ENCODE results near the gene EVA1A.

Gene EVA1A

DNA sequence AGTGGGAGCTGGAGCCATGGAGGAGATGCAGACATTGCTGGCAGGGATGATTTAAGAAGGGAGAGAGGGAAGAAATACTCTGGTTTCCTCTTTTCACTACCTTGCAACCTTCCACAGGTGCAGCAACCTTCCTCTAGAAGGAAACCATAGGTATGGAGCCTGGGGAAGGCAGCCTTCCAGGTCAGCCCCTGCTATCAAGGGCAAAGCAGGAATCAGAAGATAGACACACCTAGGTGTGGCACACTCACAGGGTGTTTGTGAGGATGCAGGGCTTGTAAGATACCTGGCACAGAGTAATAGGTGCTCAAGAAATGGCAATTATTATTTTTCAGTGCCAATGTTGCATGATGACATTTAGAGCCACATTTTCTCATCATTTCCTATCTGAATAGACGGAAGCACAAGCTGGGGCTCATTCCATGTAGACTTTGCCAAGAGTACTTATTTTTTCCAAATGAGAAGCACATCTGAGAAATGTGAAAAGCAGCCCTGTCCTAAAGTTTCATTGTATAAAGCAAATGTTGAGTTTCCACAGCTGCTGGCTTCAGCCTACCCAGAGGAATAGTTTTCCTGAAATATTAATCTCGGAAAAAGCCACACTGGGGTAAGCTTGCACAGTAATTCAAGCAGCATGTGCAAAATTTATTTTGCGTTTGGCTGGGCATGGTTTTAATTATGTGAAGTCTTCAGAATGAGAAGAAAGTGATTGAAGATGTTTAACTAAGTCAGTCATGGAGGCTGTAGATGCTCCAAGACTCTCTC lies 20.6 kb downstream of the EVA1A start:
- Histone ChIP-seq H3K27me3 (ENCODE audit: insufficient read depth, low read length, poor library complexity) (no peaks in the 10 kb centered on the region), H2AFZ (ENCODE audit: low read depth, low read length) (no peak overlapping the region)
- TF ChIP-seq EZH2 (IDR thresholded peaks at IDR 0.05; ENCODE audit: borderline replicate concordance, low read depth, low read length, severe bottlenecking) (no peak), CTCF (IDR thresholded peaks at IDR 0.05; ENCODE audit: borderline replicate concordance, extremely low read depth, low read length, poor library complexity, severe bottlenecking) (no peak)

DNA sequence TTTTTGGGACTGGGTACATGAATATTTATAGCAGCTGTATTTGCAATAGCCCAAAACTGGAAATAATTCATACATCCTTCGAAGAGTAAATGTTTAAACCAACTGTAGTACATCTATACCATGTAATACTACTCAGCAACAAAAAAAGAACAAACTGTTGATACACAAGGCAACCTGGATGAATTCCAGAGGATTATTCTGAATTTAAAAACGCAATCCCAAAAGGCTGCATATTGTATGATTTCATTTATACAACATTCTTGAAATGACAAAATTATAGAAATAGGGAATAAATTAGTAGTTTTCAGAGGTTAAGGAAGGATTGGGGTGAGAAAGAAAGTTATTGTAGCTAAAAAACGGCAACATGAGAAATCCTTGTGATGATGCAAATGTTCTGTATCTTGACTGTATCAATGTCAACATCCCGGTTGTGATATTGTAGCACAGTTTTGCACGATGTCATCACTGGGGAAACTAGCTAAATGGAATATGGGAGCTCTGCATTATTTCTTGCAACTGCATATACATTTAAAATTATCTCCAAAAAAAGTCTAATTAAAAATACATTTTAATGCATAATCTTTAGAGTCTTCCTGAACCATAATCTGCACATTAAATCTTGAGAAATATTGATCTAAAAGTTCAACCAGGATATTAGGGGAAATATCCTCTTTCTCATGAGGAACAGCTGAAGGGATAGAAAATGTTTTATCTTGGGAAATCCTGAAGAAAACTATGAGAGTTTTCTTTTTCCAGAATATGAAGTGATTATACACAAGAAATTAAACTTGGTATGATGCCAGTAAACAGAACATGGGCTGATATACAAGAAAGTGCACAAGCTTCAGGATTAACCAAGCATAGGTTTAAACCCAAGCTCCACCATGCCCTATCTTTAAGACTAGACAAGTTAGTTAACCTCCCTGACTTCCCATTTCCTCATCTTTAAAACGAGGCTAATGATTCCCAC lies 21.9 kb downstream of the EVA1A start:
- H3K79me2 ChIP-seq (ENCODE audit: insufficient read depth, low read length) = peaks cover 96% of the 10 kb centered on the region
- no peak overlapping the region for H3K4me2 ChIP-seq (ENCODE audit: insufficient read depth, low read length)
- TF ChIP-seq CTCF (IDR thresholded peaks at IDR 0.05; ENCODE audit: borderline replicate concordance, extremely low read depth, low read length, poor library complexity, severe bottlenecking) (no peak), EZH2 (IDR thresholded peaks at IDR 0.05; ENCODE audit: borderline replicate concordance, low read depth, low read length, severe bottlenecking) (no peak)
- H3K4me1 ChIP-seq (ENCODE audit: insufficient read depth, low read length) = peaks cover 11% of the 10 kb centered on the region; the same call in 1 of the 2 replicates
- no peak overlapping the region for H3K4me3 ChIP-seq (ENCODE audit: low read depth in 1 of 2, low read length in 2 of 2)
- ATAC-seq (ENCODE audit: insufficient read depth, low read depth) = no peak
- H4K20me1 ChIP-seq (ENCODE audit: insufficient read depth, low read length) = no peaks in the 10 kb centered on the region
- no peaks in the 10 kb centered on the region for H3K27me3 ChIP-seq (ENCODE audit: insufficient read depth, low read length, poor library complexity)
- no peak for DNase-seq
- no peak overlapping the region for H3K9ac ChIP-seq (ENCODE audit: low read depth, low read length)
- H2AFZ ChIP-seq (ENCODE audit: low read depth, low read length) = no peak overlapping the region
- peaks cover 38% of the 10 kb centered on the region for H3K36me3 ChIP-seq (ENCODE audit: insufficient read depth, low read length)
- H3K27ac ChIP-seq (ENCODE audit: low read length) = no peak overlapping the region
- peaks cover 9% of the 10 kb centered on the region for H3K9me3 ChIP-seq (ENCODE audit: insufficient read depth, low read length, severe bottlenecking)

More for the DNA sequence above, 20.6 kb downstream of the EVA1A start:
- no peak for ATAC-seq (ENCODE audit: insufficient read depth, low read depth)
- H3K79me2 ChIP-seq (ENCODE audit: insufficient read depth, low read length) = peaks cover 97% of the 10 kb centered on the region
- peaks cover 9% of the 10 kb centered on the region for H3K9me3 ChIP-seq (ENCODE audit: insufficient read depth, low read length, severe bottlenecking)
- no peak for DNase-seq
- H3K27ac ChIP-seq (ENCODE audit: low read length) = no peak overlapping the region
- no peak overlapping the region for H3K4me3 ChIP-seq (ENCODE audit: low read depth in 1 of 2, low read length in 2 of 2)
- peaks cover 7% of the 10 kb centered on the region; the same call in 1 of the 2 replicates for H3K4me1 ChIP-seq (ENCODE audit: insufficient read depth, low read length)
- no peak overlapping the region for H3K9ac ChIP-seq (ENCODE audit: low read depth, low read length)
- H4K20me1 ChIP-seq (ENCODE audit: insufficient read depth, low read length) = no peaks in the 10 kb centered on the region
- H3K4me2 ChIP-seq (ENCODE audit: insufficient read depth, low read length) = no peak overlapping the region
- H3K36me3 ChIP-seq (ENCODE audit: insufficient read depth, low read length) = peaks cover 43% of the 10 kb centered on the region

- no peak for TF ChIP-seq CTCF (IDR thresholded peaks at IDR 0.05; ENCODE audit: borderline replicate concordance, extremely low read depth, low read length, poor library complexity, severe bottlenecking)
- TF ChIP-seq EZH2 (IDR thresholded peaks at IDR 0.05; ENCODE audit: borderline replicate concordance, low read depth, low read length, severe bottlenecking) = no peak
- Histone ChIP-seq H3K4me3 (ENCODE audit: low read depth in 1 of 2, low read length in 2 of 2) (no peak overlapping the region), H3K27me3 (ENCODE audit: insufficient read depth, low read length, poor library complexity) (no peaks in the 10 kb centered on the region), H3K27ac (ENCODE audit: low read length) (no peak overlapping the region), H4K20me1 (ENCODE audit: insufficient read depth, low read length) (no peaks in the 10 kb centered on the region), H2AFZ (ENCODE audit: low read depth, low read length) (no peak overlapping the region), H3K79me2 (ENCODE audit: insufficient read depth, low read length) (peaks cover 94% of the 10 kb centered on the region), H3K4me1 (ENCODE audit: insufficient read depth, low read length) (peaks cover 20% of the 10 kb centered on the region), H3K36me3 (ENCODE audit: insufficient read depth, low read length) (peaks cover 32% of the 10 kb centered on the region), H3K4me2 (ENCODE audit: insufficient read depth, low read length) (no peak overlapping the region), H3K9ac (ENCODE audit: low read depth, low read length) (no peak overlapping the region), H3K9me3 (ENCODE audit: insufficient read depth, low read length, severe bottlenecking) (peaks cover 9% of the 10 kb centered on the region)
- no peak for ATAC-seq (ENCODE audit: insufficient read depth, low read depth)
- DNase-seq = no peak
Measured at GRCh38 chr2:75537658-75538057, 23.1 kb downstream of the EVA1A start.
